Choroid plexus epithelial cell (primary cell): ENCODE results near the gene CCDC138.

ENCODE experiments used
- DNase-seq: peaks from one replicate; pipeline ENCODE4 v3.0.0-alpha.2; 2010; ENCODE audit warnings: low read depth
- H3K4me3 ChIP-seq: 2 replicates; pipeline ENCODE4 v1.5.1; 2011; ENCODE audit warnings: low read depth, mild to moderate bottlenecking, control low read depth, low read length, moderate library complexity
- TF ChIP-seq, protein P1 (sequence below): conservative IDR thresholded peaks from 2 replicates; pipeline ENCODE4 v1.5.1; 2011; ENCODE audit warnings: low read depth, mild to moderate bottlenecking, control low read depth, inconsistent platforms, low read length, moderate library complexity

Gene CCDC138

DNA sequence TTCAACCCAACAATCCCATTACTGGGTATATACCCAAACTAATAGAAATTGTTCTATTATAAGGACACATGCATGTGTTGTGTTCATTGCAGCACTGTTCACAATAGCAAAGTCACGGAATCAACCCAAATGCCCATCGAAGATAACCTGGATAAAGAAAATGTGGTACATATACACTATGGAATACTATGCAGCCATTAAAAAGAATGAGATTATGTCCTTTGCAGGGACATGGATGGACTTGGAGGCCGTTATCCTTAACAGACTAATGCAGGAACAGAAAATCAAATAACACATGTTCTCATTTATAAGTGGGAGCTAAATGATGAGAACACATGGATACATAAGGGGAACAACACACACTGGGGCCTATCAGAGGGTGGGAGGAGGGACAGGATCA, 65.8 kb downstream of the CCDC138 start:
- TF ChIP-seq, protein P1, sequence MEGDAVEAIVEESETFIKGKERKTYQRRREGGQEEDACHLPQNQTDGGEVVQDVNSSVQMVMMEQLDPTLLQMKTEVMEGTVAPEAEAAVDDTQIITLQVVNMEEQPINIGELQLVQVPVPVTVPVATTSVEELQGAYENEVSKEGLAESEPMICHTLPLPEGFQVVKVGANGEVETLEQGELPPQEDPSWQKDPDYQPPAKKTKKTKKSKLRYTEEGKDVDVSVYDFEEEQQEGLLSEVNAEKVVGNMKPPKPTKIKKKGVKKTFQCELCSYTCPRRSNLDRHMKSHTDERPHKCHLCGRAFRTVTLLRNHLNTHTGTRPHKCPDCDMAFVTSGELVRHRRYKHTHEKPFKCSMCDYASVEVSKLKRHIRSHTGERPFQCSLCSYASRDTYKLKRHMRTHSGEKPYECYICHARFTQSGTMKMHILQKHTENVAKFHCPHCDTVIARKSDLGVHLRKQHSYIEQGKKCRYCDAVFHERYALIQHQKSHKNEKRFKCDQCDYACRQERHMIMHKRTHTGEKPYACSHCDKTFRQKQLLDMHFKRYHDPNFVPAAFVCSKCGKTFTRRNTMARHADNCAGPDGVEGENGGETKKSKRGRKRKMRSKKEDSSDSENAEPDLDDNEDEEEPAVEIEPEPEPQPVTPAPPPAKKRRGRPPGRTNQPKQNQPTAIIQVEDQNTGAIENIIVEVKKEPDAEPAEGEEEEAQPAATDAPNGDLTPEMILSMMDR, result no peak

DNA sequence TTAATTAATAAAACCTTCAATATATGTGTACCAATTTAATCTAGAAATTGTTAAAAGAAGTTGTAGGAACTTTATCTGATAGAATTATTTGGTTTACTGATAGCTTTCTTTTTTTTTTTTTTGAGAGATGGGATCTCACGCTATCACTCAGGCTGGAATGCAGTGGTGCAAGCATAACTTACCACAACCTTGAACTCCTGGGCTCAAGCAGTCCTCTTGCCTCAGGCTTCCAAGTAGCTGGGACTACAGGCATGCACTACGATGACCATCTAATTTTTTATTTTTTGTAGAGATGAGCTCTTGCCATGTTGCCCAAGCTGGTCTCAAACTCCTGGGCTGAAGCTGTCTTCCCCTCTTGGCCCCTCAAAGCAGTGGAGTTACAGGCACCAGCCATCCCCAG, 66.8 kb downstream of the CCDC138 start:
- DNase-seq, result peak; percentile 87
- TF ChIP-seq, protein P1, result no peak
- H3K4me3 ChIP-seq, result no peak overlapping the region

More for the DNA sequence above, 65.8 kb downstream of the CCDC138 start:
- no peak overlapping the region for H3K4me3 ChIP-seq
- DNase-seq, result no peak

DNA sequence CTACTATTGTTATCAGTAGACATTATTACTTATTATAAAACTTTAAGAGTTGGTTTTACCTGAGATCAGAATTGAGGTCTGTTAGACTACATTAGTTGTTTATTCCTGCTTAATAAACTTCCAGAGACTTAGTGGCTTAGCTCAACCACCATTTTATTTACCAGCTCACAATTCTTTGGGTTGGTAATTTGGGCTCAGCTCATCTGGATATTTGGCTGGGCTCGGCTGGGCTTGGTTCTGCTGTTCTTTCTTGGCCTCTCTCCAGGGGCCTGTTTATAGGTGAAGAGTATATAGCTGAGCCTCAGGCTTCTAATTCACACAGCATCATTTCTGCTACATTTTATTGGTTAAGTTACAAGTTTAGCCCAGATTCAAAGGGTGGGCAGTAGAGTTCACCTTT, 67.9 kb downstream of the CCDC138 start:
- no peak for DNase-seq
- TF ChIP-seq, protein P1, result no peak
- H3K4me3 ChIP-seq, result no peak overlapping the region

DNA sequence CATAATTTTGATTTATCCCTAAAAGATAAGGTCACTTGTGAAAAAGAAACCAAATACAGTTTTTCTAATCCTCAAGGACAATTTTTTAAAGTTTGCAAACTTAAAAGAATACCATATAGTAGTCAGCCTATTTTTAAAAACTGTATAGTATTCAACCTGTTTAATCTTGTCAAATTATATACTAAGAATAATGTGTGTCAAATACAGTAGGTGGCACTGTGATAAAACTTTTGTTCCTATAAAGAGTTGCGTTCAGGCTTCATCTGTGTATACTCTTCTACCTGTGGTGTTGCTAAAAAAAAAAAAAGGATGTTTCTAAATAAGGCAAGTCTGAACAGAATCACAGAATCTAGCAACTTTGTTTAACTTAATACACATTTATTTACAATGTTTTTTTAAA, 68.6 kb downstream of the CCDC138 start:
- TF ChIP-seq, protein P1, result peak; percentile 23
- no peak overlapping the region for H3K4me3 ChIP-seq
- peak; percentile 38 for DNase-seq

- TF ChIP-seq, protein P1, result no peak
- peak; percentile 50 for DNase-seq
- H3K4me3 ChIP-seq, result no peak overlapping the region
These were observed 72.3 kb downstream of the CCDC138 start for GRCh38 chr2:108858894-108859293.

- TF ChIP-seq, protein P1, result no peak
- no peak for DNase-seq
- H3K4me3 ChIP-seq, result no peak overlapping the region
These were observed 79.5 kb downstream of the CCDC138 start for GRCh38 chr2:108866041-108866440.

DNA sequence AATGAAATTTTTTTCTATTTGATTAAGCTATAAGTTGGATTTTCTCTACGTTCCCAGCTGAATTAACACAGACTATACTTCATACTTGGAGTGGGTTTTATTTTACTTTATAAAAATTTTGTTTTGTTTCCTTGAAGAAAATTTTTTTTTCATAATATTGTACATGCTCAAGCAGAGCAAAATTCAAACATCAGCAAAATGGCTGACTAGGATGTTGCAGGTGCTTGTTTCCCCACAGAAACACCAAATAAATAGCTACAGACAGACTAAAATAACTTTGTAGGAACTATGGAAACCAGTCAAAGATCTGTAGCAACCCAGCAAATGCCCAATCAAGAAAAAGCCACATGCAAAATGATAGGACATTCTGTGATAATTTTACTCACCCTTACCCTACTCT, 82.3 kb downstream of the CCDC138 start:
- DNase-seq, result no peak
- TF ChIP-seq, protein P1, result no peak
- no peak overlapping the region for H3K4me3 ChIP-seq
